HFFc6 (cell line): ENCODE data around the gene SLC6A2. TPM values are rescaled to one million over a fixed set of nuclear protein-coding genes. Genes with fewer than 3 reads are reported as not detected.

Experiments
- DNase-seq: peaks from one replicate; pipeline ENCODE4 v3.0.0-alpha.2; 2018
- H3K27ac Mint-ChIP-seq: 2 replicates; pipeline ENCODE4 v1.8.0; 2020; ENCODE audit warnings: mild to moderate bottlenecking, mixed read lengths
- H3K27me3 Mint-ChIP-seq: 2 replicates; pipeline ENCODE4 v1.8.0; 2021; ENCODE audit warnings: mild to moderate bottlenecking, moderate library complexity, mixed read lengths; ENCODE audit not compliant: insufficient read depth
- H3K36me3 Mint-ChIP-seq: 2 replicates; pipeline ENCODE4 v1.8.0; 2021; ENCODE audit warnings: low read depth, mixed read lengths
- H3K4me1 Mint-ChIP-seq: 2 replicates; pipeline ENCODE4 v1.8.0; 2020; ENCODE audit warnings: low read depth, mixed read lengths
- H3K4me3 Mint-ChIP-seq: 2 replicates; pipeline ENCODE4 v1.8.0; 2020; ENCODE audit warnings: mild to moderate bottlenecking, moderate library complexity, mixed read lengths
- H3K9me3 Mint-ChIP-seq: 2 replicates; pipeline ENCODE4 v1.8.0; 2020; ENCODE audit warnings: mild to moderate bottlenecking, mixed read lengths
- CTCF ChIP-seq: fragments of 200-600 bp; sonication (generic); IDR thresholded peaks from 2 replicates; pipeline ENCODE4 v1.5.0; 2021; ENCODE audit warnings: antibody characterized with exemption, mild to moderate bottlenecking
- total RNA-seq, 6 experiments: library from RNA; stranded (reverse); fragmentation: NEBNext Ultra II Directional; extraction: Animal tissue kit (Norgen Biotek cat#: 25700); gene quantifications; 2 replicates in 1 of 6; 3 replicates in 5 of 6; pipeline ENCODE4 v1.2.3, GENCODE V29; 2021

The SLC6A2 gene
- total RNA-seq, 6 experiments from 2014 or later = not detected

- no peak overlapping the region for H3K4me3 Mint-ChIP-seq
- no peaks in the 10 kb centered on the region for H3K4me1 Mint-ChIP-seq
- DNase-seq = no peak
- H3K9me3 Mint-ChIP-seq = no peaks in the 10 kb centered on the region
- no peak for TF ChIP-seq CTCF
- no peaks in the 10 kb centered on the region for H3K36me3 Mint-ChIP-seq
- H3K27ac Mint-ChIP-seq = no peak overlapping the region
- peaks cover 7% of the 10 kb centered on the region for H3K27me3 Mint-ChIP-seq
Observed at GRCh38 chr16:55687802-55688201, 32.0 kb downstream of the SLC6A2 start.

GRCh38 chr16:55690841-55691240 is 35.1 kb downstream of the SLC6A2 start:
- no peaks in the 10 kb centered on the region for H3K9me3 Mint-ChIP-seq

GRCh38 chr16:55691771-55692170 is 36.0 kb downstream of the SLC6A2 start:
- Mint-ChIP-seq H3K4me1 (no peaks in the 10 kb centered on the region), H3K4me3 (no peak overlapping the region), H3K27me3 (peaks cover 16% of the 10 kb centered on the region), H3K36me3 (no peaks in the 10 kb centered on the region), H3K9me3 (no peaks in the 10 kb centered on the region), H3K27ac (no peak overlapping the region)
- no peak for TF ChIP-seq CTCF
- DNase-seq = no peak

More at GRCh38 chr16:55690841-55691240, 35.1 kb downstream of the SLC6A2 start:
- H3K27ac Mint-ChIP-seq = no peak overlapping the region
- no peak for TF ChIP-seq CTCF
- peaks cover 16% of the 10 kb centered on the region for H3K27me3 Mint-ChIP-seq
- no peak for DNase-seq
- no peaks in the 10 kb centered on the region for H3K36me3 Mint-ChIP-seq
- no peaks in the 10 kb centered on the region for H3K4me1 Mint-ChIP-seq
- H3K4me3 Mint-ChIP-seq = no peak overlapping the region

GRCh38 chr16:55695595-55695994 is 39.8 kb downstream of the SLC6A2 start:
- H3K27me3 Mint-ChIP-seq = peaks cover 12% of the 10 kb centered on the region
- no peaks in the 10 kb centered on the region for H3K36me3 Mint-ChIP-seq
- H3K4me1 Mint-ChIP-seq = peaks cover 1% of the 10 kb centered on the region; the same call in 1 of the 2 replicates
- no peaks in the 10 kb centered on the region for H3K9me3 Mint-ChIP-seq
- no peak for TF ChIP-seq CTCF
- DNase-seq = no peak
- H3K27ac Mint-ChIP-seq = no peak overlapping the region
- H3K4me3 Mint-ChIP-seq = no peak overlapping the region

GRCh38 chr16:55697867-55698266 is 42.1 kb downstream of the SLC6A2 start:
- TF ChIP-seq CTCF = no peak
- Mint-ChIP-seq H3K4me3 (no peak overlapping the region), H3K36me3 (no peaks in the 10 kb centered on the region), H3K27me3 (peaks cover 9% of the 10 kb centered on the region), H3K4me1 (peaks cover 10% of the 10 kb centered on the region; the same call in 1 of the 2 replicates), H3K9me3 (no peaks in the 10 kb centered on the region), H3K27ac (no peak overlapping the region)
- no peak for DNase-seq

GRCh38 chr16:55698331-55698730 is 42.5 kb downstream of the SLC6A2 start:
- peaks cover 10% of the 10 kb centered on the region; the same call in 1 of the 2 replicates for H3K4me1 Mint-ChIP-seq
- H3K9me3 Mint-ChIP-seq = no peaks in the 10 kb centered on the region
- no peak for TF ChIP-seq CTCF
- H3K36me3 Mint-ChIP-seq = no peaks in the 10 kb centered on the region
- H3K27ac Mint-ChIP-seq = no peak overlapping the region
- no peak overlapping the region for H3K4me3 Mint-ChIP-seq
- H3K27me3 Mint-ChIP-seq = peaks cover 6% of the 10 kb centered on the region
- DNase-seq = no peak
